ENCODE data around the gene SMARCA4.
"Not testable (repeated sequence)": the region's sequence is repeated elsewhere in the genome, so short reads cannot be mapped to it uniquely, and the experiment has no call there.

Gene SMARCA4

DNA sequence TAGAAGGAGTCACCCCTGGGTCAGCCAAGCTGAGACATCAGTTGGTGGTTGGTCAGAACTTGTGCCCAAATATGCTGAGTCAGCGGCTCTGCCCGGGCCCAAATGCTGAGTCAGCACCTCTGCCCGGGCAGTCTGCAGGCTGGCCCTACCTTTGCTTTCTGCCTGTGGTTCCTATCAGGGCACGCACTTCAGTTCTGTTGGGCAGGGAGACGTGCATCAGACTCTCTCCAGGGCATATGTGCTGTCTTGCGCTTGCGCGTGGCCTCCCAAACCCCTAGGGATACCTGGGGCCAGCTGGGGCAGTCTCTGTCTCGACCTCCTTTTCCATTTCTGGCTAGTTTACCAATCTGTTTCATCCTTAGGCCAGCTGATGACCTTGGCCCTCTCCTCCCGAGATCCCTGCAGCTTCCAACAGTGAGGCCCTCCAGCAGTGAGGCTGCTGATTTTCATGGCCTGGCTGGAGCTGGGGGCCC, 104.0 kb downstream of the SMARCA4 start:
- no peak overlapping the region for H3K4me3 ChIP-seq (replicated peaks; ENCODE audit: low read depth, low read length)
- no peak for DNase-seq (ENCODE audit: low read depth)

DNA sequence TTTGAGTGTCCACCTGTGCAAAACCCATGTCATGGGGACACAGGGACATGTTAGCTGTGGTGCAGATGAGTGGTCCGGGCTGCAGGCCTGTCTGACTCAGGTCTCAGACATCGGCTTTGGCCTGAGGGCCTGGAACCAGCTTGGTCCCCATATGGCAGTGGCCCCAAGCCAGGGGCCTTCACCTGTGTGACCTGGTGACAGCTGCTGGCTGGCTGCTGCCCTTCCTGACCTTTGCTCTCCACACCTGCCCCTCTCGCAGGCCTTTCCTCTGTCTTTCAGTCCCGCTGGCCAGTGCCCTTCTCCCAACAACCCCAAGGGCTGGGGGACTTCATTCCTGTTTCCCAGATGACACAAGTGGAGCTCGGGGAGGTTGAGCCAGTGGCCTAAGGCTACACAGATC, 105.5 kb downstream of the SMARCA4 start:
- TF ChIP-seq, protein P1, sequence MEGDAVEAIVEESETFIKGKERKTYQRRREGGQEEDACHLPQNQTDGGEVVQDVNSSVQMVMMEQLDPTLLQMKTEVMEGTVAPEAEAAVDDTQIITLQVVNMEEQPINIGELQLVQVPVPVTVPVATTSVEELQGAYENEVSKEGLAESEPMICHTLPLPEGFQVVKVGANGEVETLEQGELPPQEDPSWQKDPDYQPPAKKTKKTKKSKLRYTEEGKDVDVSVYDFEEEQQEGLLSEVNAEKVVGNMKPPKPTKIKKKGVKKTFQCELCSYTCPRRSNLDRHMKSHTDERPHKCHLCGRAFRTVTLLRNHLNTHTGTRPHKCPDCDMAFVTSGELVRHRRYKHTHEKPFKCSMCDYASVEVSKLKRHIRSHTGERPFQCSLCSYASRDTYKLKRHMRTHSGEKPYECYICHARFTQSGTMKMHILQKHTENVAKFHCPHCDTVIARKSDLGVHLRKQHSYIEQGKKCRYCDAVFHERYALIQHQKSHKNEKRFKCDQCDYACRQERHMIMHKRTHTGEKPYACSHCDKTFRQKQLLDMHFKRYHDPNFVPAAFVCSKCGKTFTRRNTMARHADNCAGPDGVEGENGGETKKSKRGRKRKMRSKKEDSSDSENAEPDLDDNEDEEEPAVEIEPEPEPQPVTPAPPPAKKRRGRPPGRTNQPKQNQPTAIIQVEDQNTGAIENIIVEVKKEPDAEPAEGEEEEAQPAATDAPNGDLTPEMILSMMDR (IDR thresholded peaks at IDR 0.05; ENCODE audit: low read length, missing control alignments): no peak
- H3K4me3 ChIP-seq (replicated peaks; ENCODE audit: low read depth, low read length): no peak overlapping the region
- no peak for DNase-seq (ENCODE audit: low read depth)

More for the DNA sequence above, 104.0 kb downstream of the SMARCA4 start:
- TF ChIP-seq, protein P1 (IDR thresholded peaks at IDR 0.05; ENCODE audit: low read length, missing control alignments): no peak

DNA sequence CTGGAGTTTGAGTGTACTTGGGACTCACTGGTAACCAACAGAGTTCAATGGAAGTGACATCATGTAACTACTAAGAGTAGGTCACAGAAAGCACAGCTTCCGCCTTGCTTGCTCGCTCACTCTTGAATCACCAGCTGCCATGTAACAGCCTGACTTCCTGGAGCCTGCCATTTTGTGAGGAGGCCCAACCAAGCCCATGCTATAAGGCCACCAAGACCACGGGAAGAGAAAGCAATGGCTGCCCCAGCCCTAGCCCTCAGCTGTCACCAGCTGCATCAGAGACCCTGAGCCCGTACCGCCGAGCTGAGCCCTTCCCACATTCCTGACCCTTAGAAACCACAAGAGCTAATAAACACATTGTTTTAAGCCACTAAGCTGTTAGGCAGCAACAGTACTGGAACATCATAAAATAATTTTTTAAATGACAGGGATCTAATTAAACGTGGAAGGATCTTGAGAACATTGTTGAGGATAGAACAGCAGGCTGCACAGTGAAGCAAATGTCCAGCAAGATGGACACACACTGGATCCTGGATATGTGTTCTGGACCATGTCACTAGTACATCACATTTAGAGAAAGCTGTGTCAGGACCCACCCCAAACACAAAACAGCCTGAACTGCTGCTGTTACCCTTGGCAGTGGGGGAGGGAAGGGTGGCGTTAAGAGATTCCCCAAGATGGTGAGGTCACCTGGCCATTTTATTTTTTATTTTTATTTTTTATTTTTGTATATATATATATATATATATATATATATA, 106.7 kb downstream of the SMARCA4 start:
- TF ChIP-seq, protein P1 (IDR thresholded peaks at IDR 0.05; ENCODE audit: low read length, missing control alignments): no peak
- no peak for DNase-seq (ENCODE audit: low read depth)
- H3K4me3 ChIP-seq (replicated peaks; ENCODE audit: low read depth, low read length): no peak overlapping the region

DNA sequence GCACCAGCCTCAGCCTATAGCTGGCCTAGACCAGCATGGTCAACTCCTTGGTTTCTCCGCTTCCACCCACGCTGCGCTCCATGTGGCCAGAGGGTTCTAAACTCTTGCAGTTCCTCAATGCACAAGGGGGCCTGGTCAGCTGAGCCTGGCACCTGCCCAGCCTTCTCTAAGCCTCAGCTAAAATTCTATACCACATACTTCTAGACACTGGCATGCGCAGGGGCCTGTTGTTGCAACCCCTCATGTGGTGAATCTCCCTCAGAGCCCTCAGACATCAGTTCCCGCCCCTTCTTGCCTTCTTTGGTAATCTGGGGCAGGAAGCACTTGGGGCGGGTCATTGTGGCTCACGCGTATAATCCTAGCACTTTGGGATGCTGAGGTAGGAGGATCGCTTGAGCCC, 108.7 kb downstream of the SMARCA4 start:
- no peak overlapping the region for H3K4me3 ChIP-seq (replicated peaks; ENCODE audit: low read depth, low read length)
- TF ChIP-seq, protein P1 (IDR thresholded peaks at IDR 0.05; ENCODE audit: low read length, missing control alignments): no peak
- peak; percentile 4 for DNase-seq (ENCODE audit: low read depth)

DNA sequence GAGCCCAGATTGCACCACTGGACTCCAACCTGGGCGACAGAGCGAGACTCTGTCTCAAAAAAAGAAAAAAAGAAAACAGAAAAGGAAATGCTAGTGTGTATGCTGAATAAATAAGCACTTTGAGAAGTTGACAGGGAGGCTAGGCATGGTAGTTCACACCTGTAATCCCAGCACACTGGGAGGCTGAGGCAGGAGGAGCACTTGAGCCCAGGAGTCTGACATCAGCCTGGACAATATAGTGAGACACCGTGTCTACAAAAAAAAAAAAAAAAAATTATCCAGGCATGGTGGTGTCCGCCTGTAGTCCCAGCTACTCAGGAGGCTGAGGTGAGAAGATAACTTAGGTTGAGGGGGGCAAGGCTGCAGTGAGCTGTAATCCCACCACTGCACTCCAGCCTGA, 109.3 kb downstream of the SMARCA4 start:
- H3K4me3 ChIP-seq (replicated peaks; ENCODE audit: low read depth, low read length): no peak overlapping the region
- no peak for DNase-seq (ENCODE audit: low read depth)
- TF ChIP-seq, protein P1 (IDR thresholded peaks at IDR 0.05; ENCODE audit: low read length, missing control alignments): no peak

DNA sequence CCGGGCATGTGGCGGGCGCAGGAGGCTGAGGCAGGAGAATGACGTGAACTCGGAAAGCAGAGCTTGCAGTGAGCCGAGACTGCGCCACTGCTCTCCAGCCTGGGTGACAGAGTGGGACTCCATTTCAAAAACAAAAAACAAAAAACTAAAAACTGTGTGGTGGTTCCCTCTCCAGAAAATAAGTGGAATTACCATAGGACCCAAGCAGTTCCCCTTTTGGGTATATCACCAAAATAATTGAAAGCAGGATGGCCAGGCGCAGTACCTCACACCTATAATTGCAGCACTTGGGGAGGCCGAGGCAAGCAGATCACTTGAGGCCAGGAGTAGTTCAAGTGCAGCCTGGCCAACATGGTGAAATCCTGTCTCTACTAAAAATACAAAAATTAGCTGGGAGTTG, 112.7 kb downstream of the SMARCA4 start:
- DNase-seq (ENCODE audit: low read depth): no peak
- TF ChIP-seq, protein P1 (IDR thresholded peaks at IDR 0.05; ENCODE audit: low read length, missing control alignments): no peak

DNA sequence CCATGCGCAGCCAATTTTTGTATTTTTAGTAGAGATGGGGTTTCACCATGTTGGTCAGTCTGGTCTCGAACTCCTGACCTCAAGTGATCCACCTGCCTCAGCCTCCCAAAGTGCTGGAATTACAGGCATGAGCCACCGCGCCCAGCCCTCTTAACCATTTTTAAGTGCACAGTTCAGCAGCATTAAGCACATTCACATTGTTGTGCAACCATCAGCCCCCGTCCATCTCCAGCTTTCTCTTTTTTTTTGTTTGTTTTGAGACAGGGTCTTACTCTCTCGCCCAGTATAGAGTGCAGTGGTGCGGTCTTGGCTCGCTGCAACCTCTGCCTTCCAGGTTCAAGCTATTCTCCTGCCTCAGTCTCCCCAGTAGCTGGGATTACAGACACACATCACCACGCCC, 116.0 kb downstream of the SMARCA4 start:
- H3K4me3 ChIP-seq (replicated peaks; ENCODE audit: low read depth, low read length); DNase-seq (ENCODE audit: low read depth): not testable (repeated sequence)

More for the DNA sequence above, 112.7 kb downstream of the SMARCA4 start:
- H3K4me3 ChIP-seq (replicated peaks; ENCODE audit: low read depth, low read length): no peak overlapping the region
